ENCODE results near the gene SURF1.

SURF1 gene

GRCh38 chr9:133375724-133376654 lies 19.7 kb upstream of the SURF1 start, which contains the start of the genes STKLD1 and SURF4:
Gene STKLD1, plus strand, starts transcription at chr9:133376366. Its CDS starts 108 bp downstream, at chr9:133376474.
Gene SURF4, minus strand, starts transcription at chr9:133376060. Its CDS starts 91 bp downstream, at chr9:133375969.
- H3K4me3 ChIP-seq (ENCODE audit: low read depth, low read length): peak within 1 kb of the TSS; percentile 96
- TF ChIP-seq POLR2A (IDR thresholded peaks at IDR 0.05; ENCODE audit: extremely low read depth, insufficient read length) (peak; percentile 69), MAX (IDR thresholded peaks at IDR 0.05; ENCODE audit: low read depth, low read length) (peak; percentile 68), MYC (IDR thresholded peaks at IDR 0.05; ENCODE audit: low read depth, low read length) (0 out of 2 replicates have a peak, but pooled peaks have one; percentile 8), CTCF (IDR thresholded peaks at IDR 0.05; ENCODE audit: low read depth, low read length) (no peak)
- peak; percentile 97 for DNase-seq (ENCODE audit: low read depth)

- H3K4me3 ChIP-seq (ENCODE audit: low read depth, low read length): peak overlapping the region; percentile 96
- TF ChIP-seq MYC (IDR thresholded peaks at IDR 0.05; ENCODE audit: low read depth, low read length): no peak
- TF ChIP-seq MAX (IDR thresholded peaks at IDR 0.05; ENCODE audit: low read depth, low read length): 0 out of 2 replicates have a peak, but pooled peaks have one; percentile 8
- peak; percentile 64 for DNase-seq (ENCODE audit: low read depth)
These were observed 18.9 kb upstream of the SURF1 start for GRCh38 chr9:133375116-133375723.

- no peak for TF ChIP-seq MAX (IDR thresholded peaks at IDR 0.05; ENCODE audit: low read depth, low read length)
- TF ChIP-seq CTCF (IDR thresholded peaks at IDR 0.05; ENCODE audit: low read depth, low read length): no peak
- TF ChIP-seq POLR2A (IDR thresholded peaks at IDR 0.05; ENCODE audit: extremely low read depth, insufficient read length): no peak
- no peak for TF ChIP-seq MYC (IDR thresholded peaks at IDR 0.05; ENCODE audit: low read depth, low read length)
- DNase-seq (ENCODE audit: low read depth): peak; percentile 79
These were observed 18.4 kb upstream of the SURF1 start for GRCh38 chr9:133374612-133375115.

GRCh38 chr9:133372144-133372543 lies 15.9 kb upstream of the SURF1 start:
- H3K4me3 ChIP-seq (ENCODE audit: low read depth, low read length): peak overlapping the region; percentile 6
- no peak for TF ChIP-seq POLR2A (IDR thresholded peaks at IDR 0.05; ENCODE audit: extremely low read depth, insufficient read length)
- no peak for TF ChIP-seq MAX (IDR thresholded peaks at IDR 0.05; ENCODE audit: low read depth, low read length)
- TF ChIP-seq CTCF (IDR thresholded peaks at IDR 0.05; ENCODE audit: low read depth, low read length): no peak
- DNase-seq (ENCODE audit: low read depth): no peak

More at GRCh38 chr9:133374612-133375115, 18.4 kb upstream of the SURF1 start:
- peak overlapping the region; percentile 96 for H3K4me3 ChIP-seq (ENCODE audit: low read depth, low read length)

GRCh38 chr9:133371261-133371711 lies 15.0 kb upstream of the SURF1 start:
- peak; percentile 59 for DNase-seq (ENCODE audit: low read depth)
- TF ChIP-seq MAX (IDR thresholded peaks at IDR 0.05; ENCODE audit: low read depth, low read length) (no peak), MYC (IDR thresholded peaks at IDR 0.05; ENCODE audit: low read depth, low read length) (no peak), CTCF (IDR thresholded peaks at IDR 0.05; ENCODE audit: low read depth, low read length) (no peak), POLR2A (IDR thresholded peaks at IDR 0.05; ENCODE audit: extremely low read depth, insufficient read length) (no peak)
- peak overlapping the region; percentile 6 for H3K4me3 ChIP-seq (ENCODE audit: low read depth, low read length)

All from NB4 (cell line).